ENCODE measurements around the gene ABLIM2.

Gene ABLIM2

DNA sequence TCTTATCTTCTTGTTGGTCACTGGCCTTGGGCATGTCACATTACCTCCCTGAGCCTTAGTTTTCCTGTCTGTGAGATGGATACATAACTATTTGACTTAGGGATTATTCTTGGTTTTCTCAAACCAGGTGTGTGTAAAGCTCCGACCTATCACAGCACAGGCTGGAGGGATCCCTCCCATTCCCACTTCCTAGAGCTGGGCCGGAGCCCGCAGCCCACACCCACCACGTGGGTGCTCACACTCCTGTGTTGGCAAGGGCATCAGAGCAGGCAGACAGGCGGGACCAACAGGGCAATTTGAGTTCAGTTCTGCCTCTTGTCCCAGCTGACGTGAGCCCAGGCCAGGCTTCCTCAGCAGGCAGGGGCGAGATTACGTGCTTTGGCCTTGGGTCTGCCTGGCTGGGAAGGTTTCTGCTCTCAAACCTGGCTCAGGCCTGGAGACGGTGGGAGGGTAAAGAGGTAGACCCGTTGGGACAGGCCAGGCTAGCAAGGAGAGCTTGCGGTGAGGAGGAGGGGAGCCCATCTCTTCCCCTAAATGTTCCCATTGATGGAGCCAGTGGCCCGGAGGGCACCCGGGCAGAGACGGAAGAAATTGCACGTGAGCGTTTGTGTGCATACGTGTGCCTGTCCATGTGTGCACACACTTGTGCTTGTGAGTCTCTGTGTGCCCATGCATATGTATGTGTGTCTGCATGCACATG lies 39.7 kb upstream of the ABLIM2 start:
- H3K27ac Mint-ChIP-seq, result peak overlapping the region; percentile 90
- H3K36me3 Mint-ChIP-seq (ENCODE audit: low read depth), result no peaks in the 10 kb centered on the region
- H3K9me3 Mint-ChIP-seq, result no peaks in the 10 kb centered on the region
- DNase-seq (ENCODE audit: low spot score), result no peak
- H3K27me3 Mint-ChIP-seq (ENCODE audit: low read depth), result no peaks in the 10 kb centered on the region
- peaks cover 30% of the 10 kb centered on the region for H3K4me1 Mint-ChIP-seq (ENCODE audit: low read depth)
- H3K4me3 Mint-ChIP-seq, result peak overlapping the region; percentile 94

DNA sequence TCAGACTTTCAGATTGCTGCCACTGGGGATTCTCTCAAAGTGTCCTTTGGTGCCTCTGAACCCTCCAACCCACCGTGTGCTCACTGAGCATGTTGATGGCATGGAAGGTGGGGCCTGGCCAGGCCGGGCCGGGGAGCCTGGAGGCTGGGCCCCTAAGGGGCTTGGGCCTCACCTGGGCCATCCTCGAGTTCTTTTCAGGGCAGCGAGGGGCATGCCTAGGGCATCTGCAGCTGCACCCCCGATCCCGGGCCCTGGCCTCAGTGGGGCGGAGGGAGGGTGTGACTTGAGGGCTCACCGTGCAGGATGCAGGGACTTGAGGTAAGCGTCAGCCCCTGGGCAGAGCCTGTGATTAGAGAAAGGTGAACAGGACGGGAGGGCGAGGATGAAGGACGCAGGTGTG lies 38.9 kb upstream of the ABLIM2 start:
- DNase-seq (ENCODE audit: low spot score), result no peak
- H3K4me3 Mint-ChIP-seq, result no peak overlapping the region
- H3K9me3 Mint-ChIP-seq, result no peaks in the 10 kb centered on the region
- peaks cover 30% of the 10 kb centered on the region for H3K4me1 Mint-ChIP-seq (ENCODE audit: low read depth)
- H3K27ac Mint-ChIP-seq, result no peak overlapping the region
- H3K36me3 Mint-ChIP-seq (ENCODE audit: low read depth), result no peaks in the 10 kb centered on the region
- H3K27me3 Mint-ChIP-seq (ENCODE audit: low read depth), result no peaks in the 10 kb centered on the region

DNA sequence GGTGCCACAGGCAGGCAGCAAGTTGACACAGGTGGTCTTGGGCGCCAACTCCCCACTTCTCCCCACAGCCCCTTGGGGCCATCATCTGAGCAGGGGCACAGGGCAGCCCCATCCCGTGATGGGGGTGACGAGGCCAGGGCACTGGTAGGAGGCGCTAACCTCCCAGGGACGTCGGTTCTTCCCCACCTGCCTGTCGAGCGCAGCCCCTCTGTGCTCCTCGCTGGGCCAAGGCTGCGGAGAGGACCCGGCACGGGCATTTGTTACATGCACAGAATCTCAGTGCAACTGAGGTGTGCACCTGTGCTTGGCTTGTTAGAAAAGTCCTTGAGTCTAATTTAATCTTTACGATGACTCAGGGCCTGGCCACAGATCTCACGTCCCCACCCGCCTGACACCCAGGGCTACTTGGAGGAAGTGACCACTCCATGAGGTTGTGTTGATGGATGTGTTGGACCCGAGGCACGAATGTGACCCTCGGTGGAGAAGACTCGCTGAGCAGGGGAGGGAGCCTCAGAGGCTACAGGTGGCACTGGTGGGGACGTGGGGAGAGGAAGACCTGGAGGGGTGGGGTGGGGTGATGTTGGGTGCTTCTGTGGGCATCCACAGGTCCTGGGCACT lies 37.3 kb upstream of the ABLIM2 start:
- Mint-ChIP-seq H3K4me1 (ENCODE audit: low read depth) (peaks cover 20% of the 10 kb centered on the region), H3K27me3 (ENCODE audit: low read depth) (no peaks in the 10 kb centered on the region), H3K4me3 (no peak overlapping the region), H3K9me3 (no peaks in the 10 kb centered on the region), H3K36me3 (ENCODE audit: low read depth) (no peaks in the 10 kb centered on the region), H3K27ac (no peak overlapping the region)
- DNase-seq (ENCODE audit: low spot score), result no peak

DNA sequence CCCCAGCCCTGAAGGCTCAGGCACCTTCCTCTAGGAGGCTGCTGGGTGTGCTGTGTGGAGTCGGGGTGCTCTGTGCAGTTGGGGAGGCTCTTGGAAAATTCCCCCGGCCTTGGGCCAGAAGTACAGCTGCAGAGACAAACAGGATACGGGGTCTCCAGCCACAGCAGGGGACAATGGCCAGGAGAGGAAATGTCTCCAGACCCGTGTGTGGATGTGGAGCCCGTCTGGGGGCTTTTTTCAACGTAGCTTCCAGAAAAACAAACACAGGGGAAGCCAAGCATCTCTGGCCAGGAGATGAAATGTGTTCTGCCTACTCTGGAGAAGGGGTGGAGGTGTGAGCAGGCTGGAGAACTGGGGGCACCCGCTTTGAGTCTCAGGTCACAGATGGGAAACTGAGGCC lies 36.8 kb upstream of the ABLIM2 start:
- Mint-ChIP-seq H3K9me3 (no peaks in the 10 kb centered on the region), H3K27ac (no peak overlapping the region), H3K4me3 (no peak overlapping the region), H3K36me3 (ENCODE audit: low read depth) (no peaks in the 10 kb centered on the region), H3K4me1 (ENCODE audit: low read depth) (peaks cover 16% of the 10 kb centered on the region), H3K27me3 (ENCODE audit: low read depth) (no peaks in the 10 kb centered on the region)
- no peak for DNase-seq (ENCODE audit: low spot score)

DNA sequence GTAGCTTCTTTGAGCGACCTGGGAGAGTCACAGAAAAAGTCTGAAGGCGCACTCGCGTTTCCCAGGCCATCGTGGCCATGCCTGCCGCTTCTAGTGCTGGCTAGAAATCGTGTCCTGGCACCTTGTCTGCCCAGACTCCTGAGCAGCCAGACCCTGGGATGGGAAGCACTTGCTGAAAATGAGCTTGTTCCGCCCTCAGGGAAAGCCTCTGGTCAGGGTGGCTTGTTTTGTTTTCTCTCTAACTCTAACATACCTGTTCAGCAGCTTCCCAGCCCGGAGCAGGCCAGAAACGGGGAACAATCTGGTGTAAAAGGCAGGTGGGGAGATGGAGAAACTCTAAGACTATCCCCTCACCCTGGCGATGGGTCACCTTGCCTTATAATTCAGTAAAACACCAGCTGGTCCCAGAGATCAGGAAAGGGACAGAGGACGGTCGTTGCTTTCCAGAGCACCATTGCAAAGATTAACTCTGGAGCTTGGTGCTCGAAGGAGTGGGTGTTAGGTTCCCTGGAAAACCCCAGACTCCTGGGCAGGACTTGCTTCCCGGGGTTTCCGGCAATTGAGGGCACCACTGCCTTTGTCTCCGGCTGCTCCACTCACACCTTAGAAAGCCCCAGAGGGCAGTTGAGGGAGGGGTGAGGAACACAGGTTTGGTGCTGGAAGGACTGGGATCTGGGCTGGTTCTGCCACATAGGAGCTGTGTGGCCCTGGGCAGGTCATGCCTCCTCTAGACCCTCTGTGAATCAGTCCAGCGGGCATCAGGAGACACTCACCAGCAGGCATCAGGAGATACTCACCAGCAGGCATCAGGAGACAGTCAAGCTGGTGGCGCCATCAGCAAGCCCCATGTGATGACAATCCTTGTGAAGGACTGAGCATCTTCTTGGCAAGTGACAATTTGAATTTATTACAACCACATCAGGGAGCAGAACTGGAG lies 36.0 kb upstream of the ABLIM2 start:
- Mint-ChIP-seq H3K4me3 (no peak overlapping the region), H3K27me3 (ENCODE audit: low read depth) (no peaks in the 10 kb centered on the region), H3K27ac (no peak overlapping the region), H3K4me1 (ENCODE audit: low read depth) (peaks cover 10% of the 10 kb centered on the region), H3K9me3 (no peaks in the 10 kb centered on the region), H3K36me3 (ENCODE audit: low read depth) (no peaks in the 10 kb centered on the region)
- no peak for DNase-seq (ENCODE audit: low spot score)

DNA sequence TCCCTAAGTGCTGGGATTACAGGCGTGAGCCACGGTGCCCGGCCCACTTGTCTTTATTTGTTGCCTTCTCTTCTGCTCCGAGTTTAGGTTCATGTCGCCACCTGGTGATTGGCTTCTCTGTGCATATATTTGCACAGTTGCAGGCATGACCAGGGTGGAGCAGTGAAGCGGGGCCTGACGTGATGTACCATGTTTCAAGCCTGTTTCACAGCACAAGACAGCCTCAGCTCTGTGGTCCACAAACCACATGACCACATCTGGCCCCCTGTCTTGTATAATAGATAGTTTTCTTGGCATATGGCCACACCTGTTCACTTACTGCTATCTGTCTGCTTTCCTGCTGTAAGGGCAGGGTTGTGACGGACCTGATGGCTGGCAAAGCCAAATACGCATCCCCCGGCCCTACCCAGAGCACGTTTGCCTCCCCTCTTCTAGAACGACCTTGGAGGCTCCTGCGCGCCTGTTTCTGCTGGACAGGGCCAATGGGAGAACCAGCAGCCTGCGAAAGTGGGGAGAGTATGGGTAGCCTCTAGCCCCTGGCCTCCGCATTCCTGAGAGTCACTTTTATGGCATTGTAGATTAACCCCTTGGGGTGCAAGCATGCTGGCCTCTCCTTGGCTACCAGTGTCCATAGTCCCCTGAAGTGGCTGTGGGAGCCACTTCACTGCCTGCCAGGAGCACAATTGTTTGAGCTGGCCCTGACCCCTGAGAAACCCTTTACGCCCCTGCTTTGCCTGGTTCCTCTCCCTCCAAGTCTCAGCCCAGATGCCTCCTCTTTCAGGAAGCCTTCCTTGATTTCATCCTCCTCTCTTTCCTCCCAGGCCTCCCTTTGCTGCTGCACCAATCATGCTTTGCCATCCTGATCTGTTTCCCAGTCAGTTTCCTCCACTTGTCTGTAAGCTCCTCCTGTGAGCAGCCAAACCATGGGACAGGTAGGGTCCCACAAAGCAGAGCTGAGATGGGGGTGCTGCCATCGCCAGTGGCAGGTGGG lies 34.4 kb upstream of the ABLIM2 start:
- DNase-seq (ENCODE audit: low spot score), result no peak
- Mint-ChIP-seq H3K4me1 (ENCODE audit: low read depth) (no peaks in the 10 kb centered on the region), H3K36me3 (ENCODE audit: low read depth) (no peaks in the 10 kb centered on the region)

DNA sequence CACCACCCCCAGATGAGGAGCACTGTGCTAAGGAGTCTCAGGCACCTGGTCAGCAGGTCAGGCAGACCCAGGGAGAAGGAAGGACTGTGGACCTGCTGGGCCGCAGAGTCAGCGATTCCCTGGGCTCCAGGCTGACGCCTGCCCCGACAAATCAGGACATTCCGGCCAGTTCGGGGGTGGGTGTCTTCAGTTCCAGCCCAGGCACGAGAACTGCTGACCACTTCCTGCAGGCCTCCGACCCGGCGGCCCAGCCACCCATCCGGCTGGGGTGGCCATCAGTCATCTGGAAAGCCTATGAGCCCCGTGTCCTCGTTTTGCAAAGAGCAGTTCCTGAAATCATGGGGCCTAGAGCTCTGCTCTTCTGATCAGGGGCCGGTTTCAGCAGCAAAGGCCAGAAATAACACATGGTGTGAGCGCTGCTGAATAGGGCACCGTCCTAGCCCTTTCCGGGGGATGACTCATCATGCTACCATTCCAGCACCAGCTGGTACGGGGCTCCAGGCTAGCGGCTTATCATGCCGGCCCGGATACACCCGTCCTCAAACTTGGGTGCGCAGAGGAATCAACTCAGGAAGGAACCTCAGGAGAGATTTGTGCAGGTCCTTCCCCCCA lies 32.6 kb upstream of the ABLIM2 start:
- Mint-ChIP-seq H3K27ac (no peak overlapping the region), H3K4me3 (no peak overlapping the region), H3K4me1 (ENCODE audit: low read depth) (no peaks in the 10 kb centered on the region), H3K9me3 (no peaks in the 10 kb centered on the region), H3K27me3 (ENCODE audit: low read depth) (no peaks in the 10 kb centered on the region), H3K36me3 (ENCODE audit: low read depth) (no peaks in the 10 kb centered on the region)
- DNase-seq (ENCODE audit: low spot score), result no peak

More for the DNA sequence above, 34.4 kb upstream of the ABLIM2 start:
- Mint-ChIP-seq H3K9me3 (no peaks in the 10 kb centered on the region), H3K27me3 (ENCODE audit: low read depth) (no peaks in the 10 kb centered on the region), H3K27ac (no peak overlapping the region), H3K4me3 (no peak overlapping the region)

DNA sequence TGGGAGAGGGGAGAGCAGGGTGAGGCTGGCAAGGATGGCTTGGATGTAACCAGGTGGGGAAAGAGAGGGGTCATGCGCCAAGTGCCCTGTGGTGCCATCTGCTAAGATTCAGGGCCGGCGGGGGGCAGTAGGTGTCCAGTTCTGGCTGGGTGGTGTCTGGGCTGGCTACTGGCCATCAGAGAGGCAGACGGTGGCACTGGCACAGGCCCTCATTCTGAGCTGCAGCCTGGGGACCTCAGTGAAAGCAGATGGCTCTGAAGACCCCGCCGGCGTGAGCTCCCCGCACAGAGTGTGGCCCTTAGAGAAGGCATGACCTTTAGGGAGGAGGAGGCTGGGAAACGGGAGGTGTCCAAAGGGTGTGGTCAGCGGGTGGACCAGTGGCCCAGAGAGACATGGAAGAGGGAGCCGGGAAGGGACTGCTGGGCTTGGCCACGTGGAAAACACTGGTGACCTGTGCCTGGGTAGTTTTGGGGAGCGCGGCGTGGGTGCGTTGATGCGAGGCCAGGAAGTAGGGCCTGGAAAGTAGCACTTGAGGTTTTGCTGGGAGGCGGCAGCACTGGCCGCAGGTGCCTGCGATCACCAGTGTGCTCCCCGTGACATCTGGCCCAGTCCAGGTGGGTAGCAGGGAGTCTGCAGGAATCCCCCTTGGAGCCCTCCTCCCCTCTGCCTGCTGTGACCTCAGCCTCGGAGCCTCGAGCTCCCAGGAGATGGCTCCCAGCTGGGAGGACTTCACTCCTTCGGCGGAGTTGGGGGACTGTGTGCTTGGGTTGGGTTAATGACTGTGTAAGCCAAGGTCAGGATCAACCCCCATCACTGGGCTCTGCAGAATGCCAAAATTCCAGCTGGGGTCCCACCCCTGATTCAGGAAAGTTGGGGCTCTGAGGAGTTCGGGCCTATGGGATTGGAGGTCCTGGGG lies 31.2 kb upstream of the ABLIM2 start:
- H3K9me3 Mint-ChIP-seq, result no peaks in the 10 kb centered on the region
- no peak for DNase-seq (ENCODE audit: low spot score)
- no peaks in the 10 kb centered on the region for H3K4me1 Mint-ChIP-seq (ENCODE audit: low read depth)
- no peak overlapping the region for H3K4me3 Mint-ChIP-seq
- no peaks in the 10 kb centered on the region for H3K27me3 Mint-ChIP-seq (ENCODE audit: low read depth)
- no peak overlapping the region for H3K27ac Mint-ChIP-seq
- H3K36me3 Mint-ChIP-seq (ENCODE audit: low read depth), result no peaks in the 10 kb centered on the region

DNA sequence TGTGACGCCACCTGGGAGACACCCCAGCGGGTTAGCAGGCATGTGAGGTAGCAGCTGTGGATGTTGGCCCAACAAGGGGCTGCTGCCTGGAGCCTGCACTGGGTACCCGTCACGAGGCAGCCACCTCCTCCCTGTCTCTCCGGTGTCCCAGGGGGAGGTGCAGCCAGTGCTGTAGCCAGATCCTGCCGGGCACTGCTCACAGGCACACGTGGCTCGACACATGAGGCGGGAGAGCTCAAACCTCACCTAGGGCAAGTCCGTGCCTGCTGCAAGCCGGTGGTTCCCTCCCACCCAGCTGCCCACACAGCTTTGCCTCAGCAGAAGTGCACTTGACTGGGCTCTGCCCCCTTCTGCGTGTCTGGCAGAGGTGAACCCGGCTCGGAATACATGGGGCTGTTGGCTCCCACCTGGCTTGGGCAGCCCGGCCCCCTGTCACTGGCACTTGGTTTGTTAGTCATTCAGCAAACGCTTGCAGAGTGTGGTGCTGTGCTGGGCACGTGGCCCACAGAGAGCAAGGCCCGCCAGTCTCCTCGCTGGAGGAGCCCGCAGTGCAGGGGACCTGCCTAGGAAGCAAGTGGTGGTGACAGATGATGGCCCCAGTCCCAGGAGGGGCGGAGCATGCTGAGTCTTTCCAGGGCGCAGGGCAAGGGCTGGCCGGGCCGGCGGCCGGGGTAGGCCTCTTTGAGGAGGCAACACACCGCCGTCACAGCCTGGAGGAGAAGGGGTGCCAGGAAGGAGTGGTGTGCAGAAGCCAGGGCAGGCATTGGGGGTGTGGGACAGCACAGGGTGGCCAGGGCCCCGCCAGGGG lies 30.3 kb upstream of the ABLIM2 start:
- Mint-ChIP-seq H3K4me3 (no peak overlapping the region), H3K4me1 (ENCODE audit: low read depth) (no peaks in the 10 kb centered on the region), H3K36me3 (ENCODE audit: low read depth) (no peaks in the 10 kb centered on the region), H3K27ac (no peak overlapping the region), H3K27me3 (ENCODE audit: low read depth) (no peaks in the 10 kb centered on the region), H3K9me3 (no peaks in the 10 kb centered on the region)
- no peak for DNase-seq (ENCODE audit: low spot score)

DNA sequence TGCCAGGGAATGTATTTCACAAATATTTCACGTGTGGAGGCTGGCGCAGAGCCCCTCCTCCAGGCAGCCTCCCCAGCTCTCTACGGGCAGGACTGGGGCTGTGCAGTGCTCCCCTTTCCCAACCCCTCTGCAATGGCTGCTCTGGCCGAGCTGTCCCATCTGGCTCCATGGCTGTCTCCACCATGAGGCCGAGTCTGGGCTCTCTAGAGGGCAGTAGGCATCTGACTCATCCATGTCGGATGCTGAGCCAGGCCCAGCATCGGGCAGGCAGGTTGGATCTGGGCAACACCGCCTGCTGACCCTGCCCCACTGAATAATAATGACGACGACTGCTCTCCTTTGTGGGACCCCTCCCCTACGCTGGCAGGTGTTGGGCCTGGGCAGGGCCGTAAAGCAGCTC lies 29.5 kb upstream of the ABLIM2 start:
- Mint-ChIP-seq H3K9me3 (no peaks in the 10 kb centered on the region), H3K27me3 (ENCODE audit: low read depth) (no peaks in the 10 kb centered on the region), H3K36me3 (ENCODE audit: low read depth) (no peaks in the 10 kb centered on the region), H3K27ac (no peak overlapping the region), H3K4me1 (ENCODE audit: low read depth) (no peaks in the 10 kb centered on the region), H3K4me3 (no peak overlapping the region)
- DNase-seq (ENCODE audit: low spot score), result no peak

DNA sequence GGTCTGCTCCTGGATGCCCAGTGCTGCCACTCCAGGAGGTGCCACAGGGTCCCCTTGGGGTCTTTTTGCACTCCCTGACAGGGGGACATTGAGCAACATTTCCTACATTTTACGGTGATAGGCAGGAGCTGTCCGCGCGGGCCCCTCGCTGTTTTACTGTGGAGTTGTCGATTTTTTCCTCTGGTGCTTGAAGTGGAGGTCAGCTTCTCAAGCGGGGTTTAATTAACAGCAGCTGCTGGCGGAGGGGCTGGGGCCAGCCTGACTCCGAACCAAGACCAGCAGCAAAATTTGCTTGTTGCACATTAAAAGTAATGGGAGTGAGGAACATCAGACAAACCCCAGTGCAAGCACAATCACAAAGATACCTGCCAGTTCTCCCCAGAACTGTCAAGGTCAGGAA lies 27.3 kb upstream of the ABLIM2 start:
- no peaks in the 10 kb centered on the region for H3K9me3 Mint-ChIP-seq
- no peak for DNase-seq (ENCODE audit: low spot score)
- no peak overlapping the region for H3K27ac Mint-ChIP-seq
- no peaks in the 10 kb centered on the region for H3K27me3 Mint-ChIP-seq (ENCODE audit: low read depth)
- H3K4me3 Mint-ChIP-seq, result no peak overlapping the region
- no peaks in the 10 kb centered on the region for H3K36me3 Mint-ChIP-seq (ENCODE audit: low read depth)
- no peaks in the 10 kb centered on the region for H3K4me1 Mint-ChIP-seq (ENCODE audit: low read depth)

DNA sequence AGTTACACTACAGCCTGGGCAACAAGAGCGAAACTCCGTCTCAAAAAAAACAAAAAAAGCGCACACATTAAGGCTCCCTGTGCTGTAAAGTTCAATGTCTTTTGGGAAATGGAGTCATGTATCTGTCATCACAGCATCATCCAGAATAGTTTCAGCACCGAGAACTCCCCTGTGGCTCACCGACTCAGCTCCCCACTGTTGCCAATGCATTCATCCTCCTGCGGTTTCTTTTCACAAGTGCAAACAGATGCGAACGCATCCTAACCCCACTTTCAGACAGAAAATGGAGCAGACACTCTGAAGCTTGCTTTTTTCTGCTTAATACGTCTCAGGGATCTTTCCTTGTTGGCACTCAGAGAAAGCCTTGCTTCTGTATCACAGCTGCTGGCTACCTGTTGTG lies 26.7 kb upstream of the ABLIM2 start:
- H3K4me3 Mint-ChIP-seq, result no peak overlapping the region
- H3K36me3 Mint-ChIP-seq (ENCODE audit: low read depth), result no peaks in the 10 kb centered on the region
- H3K27ac Mint-ChIP-seq, result no peak overlapping the region
- no peaks in the 10 kb centered on the region for H3K27me3 Mint-ChIP-seq (ENCODE audit: low read depth)
- no peak for DNase-seq (ENCODE audit: low spot score)
- H3K9me3 Mint-ChIP-seq, result no peaks in the 10 kb centered on the region
- no peaks in the 10 kb centered on the region for H3K4me1 Mint-ChIP-seq (ENCODE audit: low read depth)

Measured in T-helper 2 cell treated with Interferon-gamma antibody and Interleukin-4, amounts not matched to agents 5 μg/mL and 100 μg/mL, for 36 hours (primary cell).